B cell (primary cell): ENCODE measurements around the gene NHP2. TPM values are rescaled to one million over a fixed set of nuclear protein-coding genes. Genes with fewer than 3 reads are reported as not detected.
A peak's percentile ranks its signal among the peaks of the same experiment; 100 is the strongest.

Source experiments
- ATAC-seq: fragments of 200-7000 bp; cut with Tn5 transposase; one replicate; pipeline ENCODE4 v1.10.0; 2021; ENCODE audit warnings: low read depth, mild to moderate bottlenecking, moderate number of reproducible peaks, moderate library complexity
- CTCF ChIA-PET: fragments of 350-600 bp; sonication (Branson Sonifier 250); formaldehyde crosslinking; loops from one replicate; lab custom pipeline; 2021; ENCODE audit warnings: antibody characterized with exemption, inconsistent platforms; lab: Charles Lee
- POLR2A ChIA-PET: fragments of 350-600 bp; sonication (Branson Sonifier 250); formaldehyde crosslinking; loops from one replicate; lab custom pipeline; 2021; ENCODE audit warnings: antibody characterized with exemption; lab: Charles Lee
- DNase-seq: peaks from one replicate; pipeline ENCODE4 v3.0.0; 2013
- H2AFZ ChIP-seq: 2 replicates; pipeline ENCODE4 v1.6.1; 2012; ENCODE audit warnings: mild to moderate bottlenecking, low read depth, low read length; ENCODE audit not compliant: insufficient read depth, poor library complexity, severe bottlenecking
- H3K27ac ChIP-seq, 2 donors: 1 replicate in 1 of 2; 2 replicates in 1 of 2; pipeline ENCODE4 v1.5.1; 2012 to 2013; ENCODE audit warnings: low read length in 2 of 2, mild to moderate bottlenecking in 2 of 2, moderate library complexity in 1 of 2
- H3K27me3 ChIP-seq, 4 experiments: fragments of 200-600 bp in 1 of 4; sonication (generic) in 1 of 4; replicated peaks in 1 of 4; 1 replicate in 2 of 4; 2 replicates in 2 of 4; pipeline versions ENCODE4 v1.6.1 to v1.7.0; 2013 to 2016; ENCODE audit warnings: low read length in 3 of 4, mild to moderate bottlenecking in 2 of 4, mixed read lengths in 1 of 4, moderate library complexity in 1 of 4; ENCODE audit not compliant: insufficient read depth in 4 of 4, control insufficient read depth in 3 of 4; ENCODE audit errors: control extremely low read depth in 1 of 4
- H3K36me3 ChIP-seq, 2 experiments: replicated peaks in 1 of 2; 1 replicate in 1 of 2; 2 replicates in 1 of 2; pipeline versions ENCODE4 v1.6.1 to v1.7.1; 2013; ENCODE audit warnings: low read length in 1 of 2; ENCODE audit not compliant: insufficient read depth in 2 of 2, control insufficient read depth in 1 of 2; ENCODE audit errors: control extremely low read depth in 1 of 2, extremely low read depth in 1 of 2
- H3K4me1 ChIP-seq, 2 donors: fragments of 200-600 bp in 1 of 2; sonication (generic) in 1 of 2; 1 replicate in 1 of 2; 2 replicates in 1 of 2; pipeline versions ENCODE4 v1.5.1 to v1.6.1; 2013 to 2017; ENCODE audit warnings: low read length in 2 of 2; ENCODE audit not compliant: control insufficient read depth in 2 of 2, insufficient read depth in 2 of 2
- H3K4me2 ChIP-seq: replicated peaks from 2 replicates; pipeline ENCODE3; 2012; ENCODE audit warnings: mild to moderate bottlenecking, low read depth, low read length; ENCODE audit not compliant: poor library complexity, severe bottlenecking
- H3K4me3 ChIP-seq, 5 experiments: fragments of 200-600 bp in 1 of 5; sonication (generic) in 1 of 5; 1 replicate in 3 of 5; 2 replicates in 2 of 5; pipeline versions ENCODE4 v1.5.1 to v1.7.0; 2011 to 2016; ENCODE audit warnings: low read length in 4 of 5, mild to moderate bottlenecking in 4 of 5, low read depth in 2 of 5, control low read depth in 1 of 5, moderate library complexity in 1 of 5; ENCODE audit not compliant: insufficient read depth in 1 of 5; ENCODE audit errors: control extremely low read depth in 1 of 5, extremely low read depth in 1 of 5
- H3K79me2 ChIP-seq: fragments of 200-600 bp; sonication (generic); one replicate; pipeline ENCODE4 v1.6.0; 2016; ENCODE audit warnings: low read length; ENCODE audit not compliant: control insufficient read depth, insufficient read depth
- H3K9ac ChIP-seq: fragments of 200-600 bp; sonication (generic); 2 replicates; pipeline ENCODE4 v1.6.1; 2017; ENCODE audit warnings: mild to moderate bottlenecking, low read length, moderate library complexity
- H3K9me3 ChIP-seq, 3 donors: one replicate each; pipeline versions ENCODE4 v1.6.1 to v1.7.1; 2013; ENCODE audit warnings: low read length in 2 of 3; ENCODE audit not compliant: control insufficient read depth in 2 of 3, insufficient read depth in 1 of 3; ENCODE audit errors: control extremely low read depth in 1 of 3
- H4K20me1 ChIP-seq: 2 replicates; pipeline ENCODE4 v1.6.0; 2012; ENCODE audit warnings: mild to moderate bottlenecking, low read length; ENCODE audit not compliant: insufficient read depth, control insufficient read depth, poor library complexity, severe bottlenecking
- H3K27ac Mint-ChIP-seq: one replicate; pipeline ENCODE4 v1.8.0; 2021; ENCODE audit warnings: mixed read lengths
- H3K27me3 Mint-ChIP-seq: one replicate; pipeline ENCODE4 v1.8.0; 2021; ENCODE audit warnings: mixed read lengths
- H3K4me1 Mint-ChIP-seq: one replicate; pipeline ENCODE4 v1.8.0; 2021; ENCODE audit warnings: mixed read lengths
- H3K4me3 Mint-ChIP-seq: one replicate; pipeline ENCODE4 v1.8.0; 2021; ENCODE audit warnings: mixed read lengths
- H3K9me3 Mint-ChIP-seq: one replicate; pipeline ENCODE4 v1.8.0; 2022; ENCODE audit warnings: mixed read lengths; ENCODE audit not compliant: insufficient read depth
- CTCF ChIP-seq: fragments of 200-600 bp; IDR thresholded peaks from one replicate; pipeline ENCODE4 v1.8.0; 2022; ENCODE audit warnings: antibody characterized with exemption, mild to moderate bottlenecking
- EZH2 ChIP-seq: IDR thresholded peaks from 2 replicates; pipeline ENCODE4 v1.6.1; 2012; ENCODE audit warnings: borderline replicate concordance, low read depth, mild to moderate bottlenecking, moderate library complexity, low read length; ENCODE audit not compliant: insufficient read depth, poor library complexity, severe bottlenecking
- WGBS: methylation state at CpG from one replicate; pipeline ENCODE4 v1.1.5; 2013; ENCODE audit warnings: missing lambda C conversion rate; ENCODE audit not compliant: insufficient coverage; 5-methylcytosine and 5-hydroxymethylcytosine counted together
- intact Hi-C: fragments of 100-400 bp; cut with micrococcal nuclease; formaldehyde crosslinking; loops from one replicate; pipeline ENCODE4 v1.10.0; 2022
- polyA plus RNA-seq: library from polyadenylated mRNA; depleted of rRNA; stranded (reverse); fragments of >200 nt; gene quantifications from 2 replicates; pipeline ENCODE4 v1.2.3, GENCODE V29; 2012
- total RNA-seq, 2 donors: library from RNA; stranded (reverse); fragments of 120-200 nt in 1 of 2; gene quantifications; 1 replicate in 1 of 2; 2 replicates in 1 of 2; pipeline versions ENCODE4 v1.2.3 to v1.2.4, GENCODE V29; 2013 to 2022

NHP2 gene
- total and polyA plus RNA-seq, 2 donors (not counting 1 experiment from before 2014, with no cell fraction given) = 66.0 to 99.8 TPM

GRCh38 chr5:178122346-178122745, 31.3 kb downstream of the NHP2 start:
- ChIA-PET POLR2A (no interaction called here), CTCF (interaction anchor here (2.4 to 5.5 kb wide), 4 partner anchors 12 to 47 kb away, joined by 15 to 50 read pairs (median 21); no protein-coding TSS in a partner anchor)
- WGBS = 100% methylated on average over 4 of the region's 5 CpGs
- Histone ChIP-seq H3K4me1 (peaks cover 51 to 54% of the 10 kb centered on the region in 2 donors), H3K4me3 (no peak overlapping the region), H3K9me3 (no peaks in the 10 kb centered on the region), H3K27me3 (no peaks in the 10 kb centered on the region), H4K20me1 (peaks cover 75% of the 10 kb centered on the region), H3K27ac (no peak overlapping the region), H2AFZ (no peak overlapping the region), H3K4me2 (peak overlapping the region; percentile 95), H3K36me3 (peaks cover 0 to 42% of the 10 kb centered on the region in 2 experiments), H3K9ac (no peak overlapping the region), H3K79me2 (peaks cover 63% of the 10 kb centered on the region)
- peaks cover 54% of the 10 kb centered on the region for H3K4me1 Mint-ChIP-seq
- no peak for DNase-seq
- no peak for TF ChIP-seq CTCF
- no peak for TF ChIP-seq EZH2
- no peak overlapping the region for H3K27ac Mint-ChIP-seq
- intact Hi-C loops = no loop called here
- ATAC-seq = no peak
- no peaks in the 10 kb centered on the region for H3K9me3 Mint-ChIP-seq
- H3K27me3 Mint-ChIP-seq = no peaks in the 10 kb centered on the region
- no peak overlapping the region for H3K4me3 Mint-ChIP-seq
